Ovary (tissue), 9 donors: ENCODE results near the gene RPRD1B. TPM values are rescaled to one million over a fixed set of nuclear protein-coding genes. Genes with fewer than 3 reads are reported as not detected.

Experiments
- DNase-seq, 5 donors: peaks; one replicate each; pipeline ENCODE4 v3.0.0-alpha.2; 2019 to 2020
- H3K27ac ChIP-seq, 2 donors: fragments of 200-600 bp; one replicate each; pipeline versions ENCODE4 v1.5.1 to v1.8.0; 2019 to 2022
- H3K27me3 ChIP-seq: fragments of 200-600 bp; one replicate; pipeline ENCODE4 v1.8.0; 2022
- H3K36me3 ChIP-seq: fragments of 200-600 bp; sonication (generic); one replicate; pipeline ENCODE4 v1.5.1; 2019
- H3K4me1 ChIP-seq: one replicate; pipeline ENCODE4 v1.8.1; 2013; ENCODE audit warnings: mild to moderate bottlenecking, moderate library complexity; ENCODE audit not compliant: insufficient read depth
- H3K4me3 ChIP-seq: fragments of 200-600 bp; sonication (generic); one replicate; pipeline ENCODE4 v1.5.1; 2017
- H3K9me3 ChIP-seq, 2 donors: fragments of 200-600 bp in 1 of 2; sonication (generic) in 1 of 2; one replicate each; pipeline versions ENCODE4 v1.5.1 to v1.8.1; 2013 to 2019; ENCODE audit warnings: mild to moderate bottlenecking in 1 of 2, moderate library complexity in 1 of 2
- EP300 ChIP-seq: sonication (generic); formaldehyde crosslinking; IDR thresholded peaks from one replicate; pipeline ENCODE4 v1.6.1; 2017; ENCODE audit warnings: antibody characterized with exemption
- POLR2A ChIP-seq: fragments of 450-650 bp; IDR thresholded peaks from one replicate; pipeline ENCODE4 v1.6.1; 2017; ENCODE audit warnings: antibody characterized with exemption, mild to moderate bottlenecking, moderate library complexity
- WGBS, 3 donors: extraction: QIAGEN DNeasy Blood & Tissue Kit in 1 of 3; methylation state at CpG; one replicate each; pipeline versions ENCODE4 v1.1.5 to v1.1.7; 2013 to 2017; 5-methylcytosine and 5-hydroxymethylcytosine counted together
- intact Hi-C, 4 donors: fragments of 100-400 bp; cut with DNase I; formaldehyde crosslinking; loops; one replicate each; pipeline versions ENCODE4 v1.11.0 to v1.15.1; 2022 to 2023
- polyA plus RNA-seq, 2 donors: library from polyadenylated mRNA; stranded (reverse); fragments of 200-250 nt in 1 of 2; fragments of 350-450 nt in 1 of 2; fragmentation: Illumina TruSeq in 1 of 2; extraction: RNeasy Lipid Tissue Mini Kit (QIAGEN cat#74804) in 1 of 2; gene quantifications; one replicate each; pipeline ENCODE4 v1.2.3, GENCODE V29; 2013 to 2014
- total RNA-seq, 7 donors: library from RNA; depleted of rRNA in 2 of 7; stranded (reverse); fragments of >200 nt in 2 of 7; fragmentation: NEBNext Ultra II Directional in 3 of 7; extraction: Animal tissue kit (Norgen Biotek cat#: 25700) in 3 of 7; gene quantifications; one replicate each; pipeline versions ENCODE4 v1.1.0 to v1.2.4, GENCODE V29; 2016 to 2023
- TF ChIP-seq, protein P1 (sequence below), 3 donors: fragments of 450-650 bp in 2 of 3; fragments of 200-600 bp in 1 of 3; IDR thresholded peaks; one replicate each; pipeline versions ENCODE4 v1.5.1 to v1.8.0; 2016 to 2022; ENCODE audit warnings: antibody characterized with exemption in 3 of 3, mild to moderate bottlenecking in 1 of 3
- donor health status: DM: no; HTN: no; CAD: no; lungs with moderate emphysema.
- donor health status: DM: no; HTN: no; CAD: no.
- donor health status: Bipolar disorder and iron deficiency.
- donor health status: DM: yes; HTN: yes; CAD: no.
- donor health status: DM: no; HTN: no; CAD: no.
- donor health status: DM: yes; HTN: yes; CAD: no.

The RPRD1B gene
- total and polyA plus RNA-seq, 9 donors, result 12.1 to 45.3 (median 33.4) TPM

DNA sequence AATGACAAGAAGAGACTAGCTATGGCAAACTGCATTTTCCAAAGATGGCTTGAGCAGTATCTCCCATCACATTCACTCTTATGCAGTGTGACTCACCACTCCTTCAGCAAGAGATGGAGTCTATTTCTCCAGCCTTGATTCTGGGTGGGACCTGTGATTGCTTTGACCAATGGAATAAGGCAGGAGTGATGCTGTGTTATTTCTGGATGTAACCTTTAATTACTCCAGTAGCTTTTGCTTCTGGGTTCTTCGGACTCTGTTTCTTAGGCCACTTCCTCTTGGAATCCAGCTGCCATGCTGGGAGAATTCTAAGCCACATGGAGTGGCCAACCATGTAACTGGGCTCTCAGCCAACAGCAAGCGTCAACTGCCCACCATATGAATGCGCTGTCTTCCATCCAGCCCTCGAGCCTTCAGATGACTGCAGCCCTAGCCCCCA, 80.8 kb downstream of the RPRD1B start:
- Histone ChIP-seq H3K27me3 (no peaks in the 10 kb centered on the region), H3K4me3 (no peak overlapping the region), H3K9me3 (no peaks in the 10 kb centered on the region), H3K4me1 (no peaks in the 10 kb centered on the region), H3K27ac (no peak overlapping the region), H3K36me3 (no peaks in the 10 kb centered on the region)
- no peak for TF ChIP-seq POLR2A
- TF ChIP-seq, protein P1, sequence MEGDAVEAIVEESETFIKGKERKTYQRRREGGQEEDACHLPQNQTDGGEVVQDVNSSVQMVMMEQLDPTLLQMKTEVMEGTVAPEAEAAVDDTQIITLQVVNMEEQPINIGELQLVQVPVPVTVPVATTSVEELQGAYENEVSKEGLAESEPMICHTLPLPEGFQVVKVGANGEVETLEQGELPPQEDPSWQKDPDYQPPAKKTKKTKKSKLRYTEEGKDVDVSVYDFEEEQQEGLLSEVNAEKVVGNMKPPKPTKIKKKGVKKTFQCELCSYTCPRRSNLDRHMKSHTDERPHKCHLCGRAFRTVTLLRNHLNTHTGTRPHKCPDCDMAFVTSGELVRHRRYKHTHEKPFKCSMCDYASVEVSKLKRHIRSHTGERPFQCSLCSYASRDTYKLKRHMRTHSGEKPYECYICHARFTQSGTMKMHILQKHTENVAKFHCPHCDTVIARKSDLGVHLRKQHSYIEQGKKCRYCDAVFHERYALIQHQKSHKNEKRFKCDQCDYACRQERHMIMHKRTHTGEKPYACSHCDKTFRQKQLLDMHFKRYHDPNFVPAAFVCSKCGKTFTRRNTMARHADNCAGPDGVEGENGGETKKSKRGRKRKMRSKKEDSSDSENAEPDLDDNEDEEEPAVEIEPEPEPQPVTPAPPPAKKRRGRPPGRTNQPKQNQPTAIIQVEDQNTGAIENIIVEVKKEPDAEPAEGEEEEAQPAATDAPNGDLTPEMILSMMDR (IDR thresholded peaks at IDR 0.05), result no peak
- TF ChIP-seq EP300, result no peak
- no peak for DNase-seq
- intact Hi-C loops, result no loop called here
- 89 to 92% (median 90%) methylated on average over 4 of the region's 4 CpGs for WGBS, 3 donors

GRCh38 chr20:38115205-38115604, 81.7 kb downstream of the RPRD1B start:
- intact Hi-C loops, result no loop called here
- Histone ChIP-seq H3K4me1 (no peaks in the 10 kb centered on the region), H3K27ac (no peak overlapping the region), H3K27me3 (no peaks in the 10 kb centered on the region), H3K9me3 (no peaks in the 10 kb centered on the region), H3K4me3 (no peak overlapping the region), H3K36me3 (no peaks in the 10 kb centered on the region)
- DNase-seq, result no peak
- TF ChIP-seq EP300 (no peak), POLR2A (no peak)
- TF ChIP-seq, protein P1 (IDR thresholded peaks at IDR 0.05), result no peak
- 93 to 98% (median 97%) methylated on average over 1 of the region's 1 CpG for WGBS, 3 donors

- H3K4me3 ChIP-seq, result no peak overlapping the region
- H3K9me3 ChIP-seq, result no peaks in the 10 kb centered on the region
- H3K27me3 ChIP-seq, result no peaks in the 10 kb centered on the region
- 72 to 76% (median 73%) methylated on average over 2 of the region's 2 CpGs for WGBS, 3 donors
- TF ChIP-seq EP300 (no peak), POLR2A (no peak)
- TF ChIP-seq, protein P1 (IDR thresholded peaks at IDR 0.05), result no peak
- no peak for DNase-seq
- no peaks in the 10 kb centered on the region for H3K4me1 ChIP-seq
- intact Hi-C loops, result no loop called here
- no peak overlapping the region for H3K27ac ChIP-seq
- H3K36me3 ChIP-seq, result no peaks in the 10 kb centered on the region
Observed at GRCh38 chr20:38115896-38116295, 82.3 kb downstream of the RPRD1B start.

DNA sequence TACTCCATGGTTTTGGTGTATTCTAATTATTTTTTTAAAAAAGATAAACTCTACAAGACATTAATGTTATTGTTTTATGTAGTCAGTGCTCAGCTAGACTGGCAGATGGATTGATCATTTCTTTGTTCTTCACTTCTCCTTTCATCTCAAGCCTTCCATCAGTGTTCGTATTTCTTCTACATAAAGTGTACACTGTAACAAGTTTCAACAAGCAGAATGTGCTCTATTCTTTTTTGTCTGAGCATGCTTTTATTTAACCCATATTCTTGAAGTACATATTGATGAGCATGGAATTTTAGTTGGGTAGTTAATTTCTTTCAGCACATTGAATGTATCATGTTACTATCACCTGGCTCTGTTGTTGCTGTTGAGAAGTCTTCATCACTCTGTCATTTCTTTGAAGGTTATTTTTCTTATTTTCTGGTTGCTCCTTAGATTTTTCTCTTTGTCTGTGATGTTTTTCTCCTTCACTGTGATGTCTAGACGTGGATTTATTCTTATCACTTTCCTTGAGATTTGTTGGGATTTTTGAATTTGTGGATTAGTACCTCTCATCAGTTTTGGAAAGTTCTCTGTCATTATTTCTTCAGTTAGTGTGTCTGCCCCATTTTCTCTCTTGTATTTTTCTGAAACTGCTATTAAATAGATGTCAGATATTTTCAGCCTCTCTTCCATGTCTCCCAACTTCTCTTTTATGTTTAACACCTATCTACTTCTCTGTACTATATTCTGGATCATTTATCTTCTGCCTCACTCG, 83.0 kb downstream of the RPRD1B start:
- Histone ChIP-seq H3K27me3 (no peaks in the 10 kb centered on the region), H3K27ac (no peak overlapping the region), H3K9me3 (no peaks in the 10 kb centered on the region), H3K4me1 (no peaks in the 10 kb centered on the region), H3K36me3 (no peaks in the 10 kb centered on the region), H3K4me3 (no peak overlapping the region)
- DNase-seq, result no peak
- intact Hi-C loops, result no loop called here
- 59 to 63% (median 61%) methylated on average over 3 of the region's 3 CpGs for WGBS, 3 donors
- TF ChIP-seq POLR2A (no peak), EP300 (no peak)
- TF ChIP-seq, protein P1 (IDR thresholded peaks at IDR 0.05), result no peak
